H9 (cell line): ENCODE measurements around the gene KDM2B. TPM values are rescaled to one million over a fixed set of nuclear protein-coding genes. Genes with fewer than 3 reads are reported as not detected.
A peak's percentile ranks its signal among the peaks of the same experiment; 100 is the strongest.

Source experiments
- DNase-seq: peaks from one replicate; pipeline ENCODE4 v3.0.0-alpha.2; 2017
- H2AFZ ChIP-seq: one replicate; pipeline ENCODE4 v1.6.1; 2013; ENCODE audit warnings: mild to moderate bottlenecking, low read length, control low read depth, moderate library complexity
- H2AK5ac ChIP-seq: 2 replicates; pipeline ENCODE4 v1.6.1; 2013; ENCODE audit warnings: low read length, control low read depth, mixed read lengths; ENCODE audit not compliant: insufficient read length
- H2BK120ac ChIP-seq: one replicate; pipeline ENCODE4 v1.6.1; 2013; ENCODE audit warnings: low read depth, mild to moderate bottlenecking, low read length, control low read depth, inconsistent platforms; ENCODE audit not compliant: poor library complexity, severe bottlenecking
- H2BK12ac ChIP-seq: 2 replicates; pipeline ENCODE4 v1.6.1; 2013; ENCODE audit warnings: low read length, control low read depth, mixed read lengths, low read depth; ENCODE audit not compliant: insufficient read length
- H2BK15ac ChIP-seq: 2 replicates; pipeline ENCODE4 v1.6.1; 2013; ENCODE audit warnings: low read depth, low read length, control low read depth
- H2BK20ac ChIP-seq: one replicate; pipeline ENCODE4 v1.6.1; 2013; ENCODE audit warnings: low read depth, mild to moderate bottlenecking, low read length, control low read depth, inconsistent platforms; ENCODE audit not compliant: poor library complexity, severe bottlenecking
- H2BK5ac ChIP-seq: 2 replicates; pipeline ENCODE4 v1.6.1; 2013; ENCODE audit warnings: low read length, control low read depth, mixed read lengths; ENCODE audit not compliant: insufficient read length
- H3K14ac ChIP-seq: 2 replicates; pipeline ENCODE4 v1.6.1; 2013; ENCODE audit warnings: low read length, control low read depth; ENCODE audit not compliant: insufficient read depth
- H3K18ac ChIP-seq: 2 replicates; pipeline ENCODE4 v1.6.1; 2013; ENCODE audit warnings: low read depth, mild to moderate bottlenecking, mixed read lengths, low read length, control low read depth; ENCODE audit not compliant: insufficient read length
- H3K23ac ChIP-seq: 2 replicates; pipeline ENCODE4 v1.6.1; 2013; ENCODE audit warnings: low read length, control low read depth, mixed read lengths, low read depth; ENCODE audit not compliant: insufficient read length
- H3K23me2 ChIP-seq: 2 replicates; pipeline ENCODE4 v1.6.1; 2013; ENCODE audit warnings: low read depth, mild to moderate bottlenecking, mixed read lengths, low read length, control low read depth; ENCODE audit not compliant: insufficient read length, poor library complexity, severe bottlenecking
- H3K27ac ChIP-seq: 2 replicates; pipeline ENCODE4 v1.5.1; 2013; ENCODE audit warnings: low read length, control low read depth, mixed read lengths, low read depth; ENCODE audit not compliant: insufficient read length
- H3K27me3 ChIP-seq: 2 replicates; pipeline ENCODE4 v1.6.1; 2013; ENCODE audit warnings: low read length, control low read depth, inconsistent platforms; ENCODE audit not compliant: insufficient read depth
- H3K4ac ChIP-seq: 2 replicates; pipeline ENCODE4 v1.6.1; 2013; ENCODE audit warnings: low read depth, mild to moderate bottlenecking, control low read depth, inconsistent platforms, low read length, moderate library complexity
- H3K4me1 ChIP-seq: 2 replicates; pipeline ENCODE4 v1.6.1; 2013; ENCODE audit warnings: low read length, control low read depth, inconsistent platforms; ENCODE audit not compliant: insufficient read depth
- H3K4me2 ChIP-seq: 2 replicates; pipeline ENCODE4 v1.6.1; 2013; ENCODE audit warnings: low read length, control low read depth, mixed read lengths; ENCODE audit not compliant: insufficient read length, insufficient read depth
- H3K56ac ChIP-seq: 2 replicates; pipeline ENCODE4 v1.6.1; 2013; ENCODE audit warnings: low read depth, mild to moderate bottlenecking, mixed read lengths, low read length, control low read depth; ENCODE audit not compliant: insufficient read length
- H3K79me1 ChIP-seq: 2 replicates; pipeline ENCODE4 v1.6.1; 2013; ENCODE audit warnings: low read depth, mild to moderate bottlenecking, moderate library complexity, low read length, control low read depth, inconsistent platforms; ENCODE audit not compliant: insufficient read depth, poor library complexity, severe bottlenecking
- H3K79me2 ChIP-seq: 2 replicates; pipeline ENCODE4 v1.6.1; 2013; ENCODE audit warnings: low read length, control low read depth, inconsistent platforms; ENCODE audit not compliant: insufficient read depth
- H3K9ac ChIP-seq: 2 replicates; pipeline ENCODE4 v1.6.1; 2013; ENCODE audit warnings: low read length, control low read depth, mixed read lengths; ENCODE audit not compliant: insufficient read length; ENCODE audit errors: extremely low read depth
- H3K9me3 ChIP-seq: one replicate; pipeline ENCODE4 v1.6.1; 2013; ENCODE audit warnings: low read depth, low read length, inconsistent platforms; ENCODE audit not compliant: control insufficient read depth
- H3T11ph ChIP-seq: one replicate; pipeline ENCODE4 v1.6.1; 2013; ENCODE audit warnings: mild to moderate bottlenecking, low read length, control low read depth, inconsistent platforms
- H4K20me1 ChIP-seq: one replicate; pipeline ENCODE4 v1.6.1; 2013; ENCODE audit not compliant: control insufficient read depth, insufficient read length, insufficient read depth
- H4K5ac ChIP-seq: 2 replicates; pipeline ENCODE4 v1.6.1; 2013; ENCODE audit warnings: low read depth, mild to moderate bottlenecking, mixed read lengths, low read length, control low read depth; ENCODE audit not compliant: insufficient read length
- H4K8ac ChIP-seq: replicated peaks from 2 replicates; pipeline ENCODE4 v1.6.1; 2013; ENCODE audit warnings: low read length, control low read depth, mixed read lengths, low read depth; ENCODE audit not compliant: insufficient read length
- H4K91ac ChIP-seq: 2 replicates; pipeline ENCODE4 v1.6.1; 2013; ENCODE audit warnings: low read depth, mild to moderate bottlenecking, moderate library complexity, mixed read lengths, low read length, control low read depth; ENCODE audit not compliant: insufficient read length
- H3K27ac Mint-ChIP-seq, 3 experiments: 2 replicates in 2 of 3; 3 replicates in 1 of 3; pipeline ENCODE4 v1.8.0; 2020 to 2021; ENCODE audit warnings: mixed read lengths in 3 of 3, mild to moderate bottlenecking in 1 of 3, moderate library complexity in 1 of 3
- H3K27me3 Mint-ChIP-seq: 2 replicates; pipeline ENCODE4 v1.8.0; 2021; ENCODE audit warnings: low read depth, mild to moderate bottlenecking, moderate library complexity, mixed read lengths
- H3K36me3 Mint-ChIP-seq, 3 experiments: 2 replicates in 2 of 3; 3 replicates in 1 of 3; pipeline ENCODE4 v1.8.0; 2020 to 2021; ENCODE audit warnings: low read depth in 3 of 3, mixed read lengths in 3 of 3; ENCODE audit not compliant: insufficient read depth in 1 of 3
- H3K4me1 Mint-ChIP-seq, 2 experiments: 2 replicates each; pipeline ENCODE4 v1.8.0; 2020; ENCODE audit warnings: mixed read lengths in 2 of 2
- H3K4me3 Mint-ChIP-seq, 2 experiments: 2 replicates in 1 of 2; 3 replicates in 1 of 2; pipeline ENCODE4 v1.8.0; 2020 to 2021; ENCODE audit warnings: mild to moderate bottlenecking in 2 of 2, mixed read lengths in 2 of 2, moderate library complexity in 1 of 2
- H3K9me3 Mint-ChIP-seq, 2 experiments: 2 replicates in 1 of 2; 3 replicates in 1 of 2; pipeline ENCODE4 v1.8.0; 2020; ENCODE audit warnings: mild to moderate bottlenecking in 2 of 2, mixed read lengths in 2 of 2, moderate library complexity in 1 of 2
- WGBS: extraction: QIAGEN DNeasy Blood & Tissue Kit; methylation state at CpG from one replicate; pipeline ENCODE4 v1.1.7; 2013; ENCODE audit warnings: missing lambda C conversion rate, low lambda C conversion rate, mixed read lengths; ENCODE audit not compliant: insufficient read length; ENCODE audit errors: extremely low coverage; 5-methylcytosine and 5-hydroxymethylcytosine counted together
- total RNA-seq: library from RNA; stranded (reverse); gene quantifications from 2 replicates; pipeline ENCODE4 v1.2.1, GENCODE V29; 2021
- TF ChIP-seq, protein P1 (sequence below): fragments of 200-600 bp; sonication (generic); conservative IDR thresholded peaks from 3 replicates; pipeline ENCODE4 v1.8.0; 2021; ENCODE audit warnings: antibody characterized with exemption, mild to moderate bottlenecking

KDM2B gene
- total RNA-seq, 1 experiment from 2014 or later: 143 TPM

DNA sequence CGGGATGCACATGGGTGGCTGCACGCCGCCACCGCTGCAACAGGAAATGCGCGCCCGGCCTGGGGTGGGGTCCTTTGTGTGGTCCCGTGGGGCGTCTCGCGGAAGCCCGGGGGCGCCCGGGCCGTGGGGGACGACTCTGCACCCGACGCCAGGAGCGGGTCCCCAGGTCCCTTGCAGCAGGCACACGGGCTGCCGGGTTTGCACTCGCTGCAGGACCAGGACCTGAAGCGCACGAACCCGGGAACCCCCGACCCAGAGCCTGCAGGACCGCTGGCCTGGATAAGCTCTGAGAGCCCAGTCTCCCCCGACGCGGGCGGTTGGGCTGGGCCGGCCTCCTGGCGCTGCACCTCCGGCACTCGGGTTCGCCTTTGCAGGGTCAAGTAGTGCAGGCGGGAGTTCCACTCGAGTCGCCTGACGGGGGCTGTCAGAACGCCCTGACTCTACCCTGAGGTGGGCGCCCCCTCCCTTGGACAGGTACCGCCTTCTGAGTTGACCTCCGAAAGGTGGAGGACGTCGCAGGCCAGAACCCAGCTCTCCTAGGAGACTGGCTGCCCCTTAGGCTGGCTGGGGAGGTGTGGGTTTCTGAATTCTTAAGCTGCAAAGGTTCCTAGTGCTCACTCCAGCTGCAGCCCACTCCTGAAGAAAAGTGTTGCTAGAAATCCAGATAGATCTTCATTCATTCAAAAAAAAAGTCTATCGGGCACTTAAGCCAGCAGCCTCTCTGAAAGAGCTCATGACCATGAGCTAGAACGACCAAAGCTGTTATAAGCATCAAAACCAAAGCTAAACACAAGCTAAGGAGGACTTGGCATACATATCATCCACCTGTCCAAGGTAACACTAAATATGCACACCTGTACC lies 113.0 kb downstream of the KDM2B start:
- Histone ChIP-seq H4K20me1 (no peaks in the 10 kb centered on the region), H4K91ac (no peak overlapping the region), H3T11ph (no peak overlapping the region), H2AFZ (no peak overlapping the region), H3K27ac (no peak overlapping the region), H2AK5ac (no peak overlapping the region), H2BK120ac (no peak overlapping the region), H3K4me2 (peak overlapping the region; percentile 36), H2BK20ac (no peak overlapping the region), H2BK5ac (no peak overlapping the region), H3K9me3 (no peaks in the 10 kb centered on the region), H3K23ac (no peak overlapping the region), H3K4ac (no peak overlapping the region), H3K79me1 (peaks cover 15% of the 10 kb centered on the region), H3K56ac (no peak overlapping the region), H3K79me2 (peaks cover 12% of the 10 kb centered on the region; the same call in 1 of the 2 replicates), H4K5ac (no peak overlapping the region), H3K27me3 (no peaks in the 10 kb centered on the region), H3K9ac (no peak overlapping the region), H3K18ac (peak overlapping the region; percentile 3), H2BK12ac (no peak overlapping the region), H4K8ac (no peak overlapping the region), H3K4me1 (peaks cover 5% of the 10 kb centered on the region; the same call in 1 of the 2 replicates), H3K23me2 (peaks cover 7% of the 10 kb centered on the region), H3K14ac (0 out of 2 replicates have a peak overlapping the region, but pooled peaks have one; percentile 31), H2BK15ac (no peak overlapping the region)
- TF ChIP-seq, protein P1, sequence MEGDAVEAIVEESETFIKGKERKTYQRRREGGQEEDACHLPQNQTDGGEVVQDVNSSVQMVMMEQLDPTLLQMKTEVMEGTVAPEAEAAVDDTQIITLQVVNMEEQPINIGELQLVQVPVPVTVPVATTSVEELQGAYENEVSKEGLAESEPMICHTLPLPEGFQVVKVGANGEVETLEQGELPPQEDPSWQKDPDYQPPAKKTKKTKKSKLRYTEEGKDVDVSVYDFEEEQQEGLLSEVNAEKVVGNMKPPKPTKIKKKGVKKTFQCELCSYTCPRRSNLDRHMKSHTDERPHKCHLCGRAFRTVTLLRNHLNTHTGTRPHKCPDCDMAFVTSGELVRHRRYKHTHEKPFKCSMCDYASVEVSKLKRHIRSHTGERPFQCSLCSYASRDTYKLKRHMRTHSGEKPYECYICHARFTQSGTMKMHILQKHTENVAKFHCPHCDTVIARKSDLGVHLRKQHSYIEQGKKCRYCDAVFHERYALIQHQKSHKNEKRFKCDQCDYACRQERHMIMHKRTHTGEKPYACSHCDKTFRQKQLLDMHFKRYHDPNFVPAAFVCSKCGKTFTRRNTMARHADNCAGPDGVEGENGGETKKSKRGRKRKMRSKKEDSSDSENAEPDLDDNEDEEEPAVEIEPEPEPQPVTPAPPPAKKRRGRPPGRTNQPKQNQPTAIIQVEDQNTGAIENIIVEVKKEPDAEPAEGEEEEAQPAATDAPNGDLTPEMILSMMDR: no peak
- Mint-ChIP-seq H3K36me3 (peaks cover 3 to 8% (median 4%) of the 10 kb centered on the region in 3 experiments; a peak in 6 of 7 replicates), H3K27me3 (peaks cover 9% of the 10 kb centered on the region), H3K4me3 (peak overlapping the region; percentile 53 to 69; a peak in 4 of 5 replicates), H3K4me1 (peaks cover 21 to 24% of the 10 kb centered on the region in 2 experiments), H3K27ac (0 out of 7 replicates have a peak overlapping the region, but pooled peaks of 1 of the 3 experiments have one; percentile 51), H3K9me3 (peaks cover 0 to 2% of the 10 kb centered on the region in 2 experiments; a peak in 1 of 5 replicates)
- WGBS: no CpG with 5 or more reads among the region's 48 CpGs
- peak; percentile 81 for DNase-seq
